ENCODE results near the gene BARX2.

- TF ChIP-seq CTCF (IDR thresholded peaks at IDR 0.05; ENCODE audit: extremely low read depth in 1 of 2, insufficient read depth in 1 of 2, low read depth in 1 of 2, low read length in 2 of 2) (no peak), EZH2 (IDR thresholded peaks at IDR 0.05; ENCODE audit: borderline replicate concordance, low read depth, low read length, severe bottlenecking) (no peak), POLR2A (IDR thresholded peaks at IDR 0.05; ENCODE audit: low read depth, low read length) (no peak), MYC (IDR thresholded peaks at IDR 0.05; ENCODE audit: low read depth, low read length) (no peak), POLR2AphosphoS5 (IDR thresholded peaks at IDR 0.05; ENCODE audit: insufficient read depth, low read depth, low read length) (no peak), JUN (IDR thresholded peaks at IDR 0.05; ENCODE audit: borderline replicate concordance, insufficient read depth, insufficient read length, low read depth) (no peak), MAX (IDR thresholded peaks at IDR 0.05; ENCODE audit: insufficient read depth, insufficient read length) (no peak)
Measured at GRCh38 chr11:129416080-129416820, 40.6 kb downstream of the BARX2 start.

Data from endothelial cell of umbilical vein (primary cell).